Measurements from ENCODE around the gene ASCC1. TPM values are rescaled to one million over a fixed set of nuclear protein-coding genes. Genes with fewer than 3 reads are reported as not detected.

The ASCC1 gene
- total and polyA plus RNA-seq, 2 experiments from 2014 or later, result 25.2 to 30.0 TPM

DNA sequence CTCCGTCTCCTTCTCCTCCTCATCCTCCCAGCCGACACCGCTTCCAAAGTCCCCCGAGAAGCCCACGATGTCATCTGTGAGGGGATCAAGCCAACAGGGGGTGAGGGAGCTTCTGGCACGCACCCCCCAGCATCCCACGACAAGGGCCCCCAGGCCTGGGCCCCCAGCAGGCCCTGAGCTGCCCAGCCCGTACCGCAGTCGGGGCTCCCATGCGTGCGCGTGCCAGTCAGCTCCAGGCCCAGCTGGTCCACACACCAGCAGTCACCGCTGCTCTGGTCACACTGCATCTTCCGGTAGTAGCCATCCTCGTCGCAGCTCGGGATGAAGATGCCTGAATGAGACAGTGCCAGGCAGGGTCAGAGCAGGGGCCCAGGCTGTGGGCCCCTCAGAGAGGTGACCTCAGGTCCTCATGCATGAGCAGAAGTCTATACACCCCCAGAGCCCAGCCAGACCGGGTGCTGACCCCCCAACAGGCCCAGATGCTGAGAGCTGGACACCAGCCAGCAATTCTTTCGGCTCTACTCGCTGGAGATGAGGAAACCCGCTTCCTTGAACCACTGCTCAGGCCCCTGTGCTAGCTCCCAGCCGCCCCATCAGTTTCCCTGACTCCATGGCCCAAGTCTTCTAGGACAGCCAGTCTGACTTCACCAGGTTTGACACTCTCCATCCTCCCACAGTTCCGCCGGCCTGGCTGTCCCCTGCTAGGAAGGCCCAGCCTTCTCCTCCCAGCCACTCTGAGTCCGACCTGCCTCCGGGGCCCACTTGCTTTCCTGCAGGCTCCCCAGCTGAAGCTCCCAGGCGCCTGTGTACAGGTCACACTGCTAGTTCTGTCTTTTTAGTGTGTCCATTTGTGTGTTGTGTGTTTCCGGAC is 153.0 kb downstream of the ASCC1 start:
- WGBS, 2 experiments (ENCODE audit: low coverage in 1 of 2, low lambda C conversion rate in 2 of 2, missing lambda C conversion rate in 2 of 2), result 91 to 92% methylated on average over 28 to 29 of the region's 29 CpGs
- H3K4me3 ChIP-seq, result no peak overlapping the region
- peaks cover 16% of the 10 kb centered on the region; the same call in 1 of the 2 replicates for H3K27me3 ChIP-seq (replicated peaks; ENCODE audit: insufficient read depth)
- in situ Hi-C loops (cut with MboI), result no loop called here
- no peaks in the 10 kb centered on the region for H3K36me3 ChIP-seq (ENCODE audit: low read depth)
- H3K27ac ChIP-seq, result no peak overlapping the region
- no peaks in the 10 kb centered on the region for H3K4me1 ChIP-seq (ENCODE audit: insufficient read depth)
- DNase-seq, result no peak
- H4K20me1 ChIP-seq (ENCODE audit: insufficient read depth), result no peaks in the 10 kb centered on the region
- H3K9ac ChIP-seq, result no peak overlapping the region
- H2AFZ ChIP-seq, result no peak overlapping the region
- TF ChIP-seq EZH2 (IDR thresholded peaks at IDR 0.05; ENCODE audit: insufficient read depth, poor library complexity, severe bottlenecking) (no peak), EZH2phosphoT487 (IDR thresholded peaks at IDR 0.05; ENCODE audit: insufficient read depth, low read depth) (no peak)
- H3K4me2 ChIP-seq (ENCODE audit: unreplicated experiment), result no peak overlapping the region
- H3K9me2 ChIP-seq (ENCODE audit: insufficient read depth), result no peaks in the 10 kb centered on the region
- no peaks in the 10 kb centered on the region for H3K9me3 ChIP-seq (ENCODE audit: low read depth)
- no peaks in the 10 kb centered on the region for H3F3A ChIP-seq (ENCODE audit: insufficient read depth)
- H3K79me2 ChIP-seq (ENCODE audit: insufficient read depth), result no peaks in the 10 kb centered on the region

DNA sequence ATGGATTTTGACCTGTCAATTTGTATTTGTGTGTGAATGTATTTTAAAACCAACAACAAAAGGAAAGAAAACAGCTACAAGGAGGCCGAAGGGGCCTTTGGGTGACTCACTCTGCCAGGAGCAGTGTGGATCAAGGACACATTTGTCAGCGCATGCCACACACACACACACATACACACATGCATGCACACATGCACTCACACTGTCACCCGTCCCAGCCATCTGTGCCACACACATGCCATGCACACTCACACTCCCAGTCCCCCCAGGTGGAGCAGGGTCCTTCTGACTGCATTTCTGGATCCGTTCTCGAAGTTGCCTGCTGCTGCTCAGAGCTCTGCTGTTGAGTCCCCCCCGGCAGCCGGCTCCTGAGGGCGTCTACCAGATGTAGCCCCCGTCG is 153.7 kb downstream of the ASCC1 start:
- no peak overlapping the region for H3K4me2 ChIP-seq (ENCODE audit: unreplicated experiment)
- no peaks in the 10 kb centered on the region for H3K36me3 ChIP-seq (ENCODE audit: low read depth)
- H3K4me3 ChIP-seq, result no peak overlapping the region
- WGBS, 2 experiments (ENCODE audit: low coverage in 1 of 2, low lambda C conversion rate in 2 of 2, missing lambda C conversion rate in 2 of 2), result 77 to 85% methylated on average over 8 to 10 of the region's 10 CpGs
- no peaks in the 10 kb centered on the region for H3K4me1 ChIP-seq (ENCODE audit: insufficient read depth)
- no peak for TF ChIP-seq EZH2 (IDR thresholded peaks at IDR 0.05; ENCODE audit: insufficient read depth, poor library complexity, severe bottlenecking)
- no peak for TF ChIP-seq EZH2phosphoT487 (IDR thresholded peaks at IDR 0.05; ENCODE audit: insufficient read depth, low read depth)
- in situ Hi-C loops (cut with MboI), result no loop called here
- H3K27me3 ChIP-seq (replicated peaks; ENCODE audit: insufficient read depth), result peaks cover 16% of the 10 kb centered on the region; the same call in 1 of the 2 replicates
- no peak overlapping the region for H2AFZ ChIP-seq
- no peaks in the 10 kb centered on the region for H3K79me2 ChIP-seq (ENCODE audit: insufficient read depth)
- no peak overlapping the region for H3K27ac ChIP-seq
- H3K9me2 ChIP-seq (ENCODE audit: insufficient read depth), result no peaks in the 10 kb centered on the region
- H3F3A ChIP-seq (ENCODE audit: insufficient read depth), result no peaks in the 10 kb centered on the region
- H3K9ac ChIP-seq, result no peak overlapping the region
- H3K9me3 ChIP-seq (ENCODE audit: low read depth), result no peaks in the 10 kb centered on the region
- DNase-seq, result no peak
- no peaks in the 10 kb centered on the region for H4K20me1 ChIP-seq (ENCODE audit: insufficient read depth)

DNA sequence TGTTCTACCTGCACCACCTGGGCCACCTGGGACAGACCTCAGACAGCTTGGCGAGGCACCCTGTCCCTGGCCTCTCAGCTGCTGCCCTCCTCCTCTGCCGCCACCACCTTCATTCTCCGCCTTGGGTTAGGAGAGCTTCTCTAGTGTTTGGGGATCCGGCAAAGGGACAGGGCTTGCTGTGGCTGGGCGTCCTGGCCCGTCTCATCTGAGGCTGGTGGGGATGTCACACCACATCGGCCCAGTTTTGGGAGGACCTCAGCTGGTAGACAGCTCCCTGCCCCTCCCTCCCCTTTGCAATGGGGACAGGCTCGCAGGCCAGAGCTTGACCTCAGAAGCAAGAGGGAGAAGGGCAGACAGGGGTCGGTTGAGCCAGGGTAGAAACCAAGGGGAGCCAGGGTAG is 154.1 kb downstream of the ASCC1 start:
- 78 to 79% methylated on average over 8 to 9 of the region's 9 CpGs for WGBS, 2 experiments (ENCODE audit: low coverage in 1 of 2, low lambda C conversion rate in 2 of 2, missing lambda C conversion rate in 2 of 2)
- Histone ChIP-seq H3K27me3 (replicated peaks; ENCODE audit: insufficient read depth) (peaks cover 16% of the 10 kb centered on the region; the same call in 1 of the 2 replicates), H3K27ac (no peak overlapping the region), H4K20me1 (ENCODE audit: insufficient read depth) (no peaks in the 10 kb centered on the region), H3K9me2 (ENCODE audit: insufficient read depth) (no peaks in the 10 kb centered on the region), H3K4me2 (ENCODE audit: unreplicated experiment) (no peak overlapping the region), H3F3A (ENCODE audit: insufficient read depth) (no peaks in the 10 kb centered on the region), H3K9me3 (ENCODE audit: low read depth) (no peaks in the 10 kb centered on the region), H3K36me3 (ENCODE audit: low read depth) (no peaks in the 10 kb centered on the region), H3K9ac (no peak overlapping the region), H3K4me1 (ENCODE audit: insufficient read depth) (no peaks in the 10 kb centered on the region), H2AFZ (no peak overlapping the region), H3K4me3 (no peak overlapping the region), H3K79me2 (ENCODE audit: insufficient read depth) (no peaks in the 10 kb centered on the region)
- no peak for DNase-seq
- in situ Hi-C loops (cut with MboI), result no loop called here
- TF ChIP-seq EZH2 (IDR thresholded peaks at IDR 0.05; ENCODE audit: insufficient read depth, poor library complexity, severe bottlenecking) (no peak), EZH2phosphoT487 (IDR thresholded peaks at IDR 0.05; ENCODE audit: insufficient read depth, low read depth) (no peak)

DNA sequence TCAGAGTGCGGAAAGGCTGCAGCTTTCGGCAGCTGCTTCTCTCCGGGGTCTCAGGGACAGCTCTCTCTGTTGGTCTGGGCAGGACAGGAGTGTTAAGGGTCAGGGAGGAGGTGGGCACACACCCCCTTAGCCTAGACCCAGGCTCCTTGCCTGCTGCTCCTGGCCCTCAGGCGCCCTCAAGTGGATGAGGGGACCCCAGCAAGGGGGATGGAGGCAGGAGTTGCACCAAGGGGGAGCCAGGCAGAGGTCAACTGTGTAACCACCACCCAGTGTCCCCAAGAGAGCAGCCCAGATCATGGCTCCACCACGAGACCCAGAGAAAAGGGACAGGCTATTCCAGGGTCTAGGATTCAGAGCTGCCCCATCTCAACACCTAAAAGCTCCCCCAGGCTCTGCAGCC is 154.6 kb downstream of the ASCC1 start:
- Histone ChIP-seq H3K27me3 (replicated peaks; ENCODE audit: insufficient read depth) (peaks cover 16% of the 10 kb centered on the region; the same call in 1 of the 2 replicates), H3K9ac (no peak overlapping the region), H3K9me2 (ENCODE audit: insufficient read depth) (no peaks in the 10 kb centered on the region), H3F3A (ENCODE audit: insufficient read depth) (no peaks in the 10 kb centered on the region), H3K27ac (no peak overlapping the region), H3K4me2 (ENCODE audit: unreplicated experiment) (no peak overlapping the region), H3K36me3 (ENCODE audit: low read depth) (no peaks in the 10 kb centered on the region), H3K4me1 (ENCODE audit: insufficient read depth) (no peaks in the 10 kb centered on the region), H3K79me2 (ENCODE audit: insufficient read depth) (no peaks in the 10 kb centered on the region), H4K20me1 (ENCODE audit: insufficient read depth) (no peaks in the 10 kb centered on the region), H3K9me3 (ENCODE audit: low read depth) (no peaks in the 10 kb centered on the region), H2AFZ (no peak overlapping the region), H3K4me3 (no peak overlapping the region)
- DNase-seq, result no peak
- WGBS, 2 experiments (ENCODE audit: low coverage in 1 of 2, low lambda C conversion rate in 2 of 2, missing lambda C conversion rate in 2 of 2), result 81 to 93% methylated on average over 4 to 5 of the region's 5 CpGs
- TF ChIP-seq EZH2 (IDR thresholded peaks at IDR 0.05; ENCODE audit: insufficient read depth, poor library complexity, severe bottlenecking) (no peak), EZH2phosphoT487 (IDR thresholded peaks at IDR 0.05; ENCODE audit: insufficient read depth, low read depth) (no peak)
- in situ Hi-C loops (cut with MboI), result no loop called here

Data from GM23248 (cell line).